ENCODE measurements around the gene DAB1.

Gene DAB1

DNA sequence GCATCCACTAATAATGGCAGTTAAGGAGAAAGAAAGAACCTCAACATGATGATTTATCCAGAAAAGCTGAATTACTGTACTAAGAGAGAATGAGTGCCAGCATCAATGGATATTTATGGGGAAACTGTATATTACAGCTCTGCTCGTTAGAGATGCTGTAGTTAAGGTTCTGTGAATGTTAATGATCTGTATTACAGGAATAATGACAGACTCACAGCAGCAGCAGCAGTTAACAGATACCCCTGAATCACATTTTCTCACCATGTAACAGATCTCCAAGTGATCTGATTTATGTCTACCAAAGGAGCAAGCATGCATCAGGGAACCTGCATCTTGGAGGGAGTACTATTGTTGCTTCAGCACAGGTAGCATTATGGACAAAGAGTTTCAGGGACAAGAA is 377.4 kb downstream of the DAB1 start:
- DNase-seq (ENCODE audit: extremely low read depth, low read depth), result no peak
- TF ChIP-seq, protein P1, sequence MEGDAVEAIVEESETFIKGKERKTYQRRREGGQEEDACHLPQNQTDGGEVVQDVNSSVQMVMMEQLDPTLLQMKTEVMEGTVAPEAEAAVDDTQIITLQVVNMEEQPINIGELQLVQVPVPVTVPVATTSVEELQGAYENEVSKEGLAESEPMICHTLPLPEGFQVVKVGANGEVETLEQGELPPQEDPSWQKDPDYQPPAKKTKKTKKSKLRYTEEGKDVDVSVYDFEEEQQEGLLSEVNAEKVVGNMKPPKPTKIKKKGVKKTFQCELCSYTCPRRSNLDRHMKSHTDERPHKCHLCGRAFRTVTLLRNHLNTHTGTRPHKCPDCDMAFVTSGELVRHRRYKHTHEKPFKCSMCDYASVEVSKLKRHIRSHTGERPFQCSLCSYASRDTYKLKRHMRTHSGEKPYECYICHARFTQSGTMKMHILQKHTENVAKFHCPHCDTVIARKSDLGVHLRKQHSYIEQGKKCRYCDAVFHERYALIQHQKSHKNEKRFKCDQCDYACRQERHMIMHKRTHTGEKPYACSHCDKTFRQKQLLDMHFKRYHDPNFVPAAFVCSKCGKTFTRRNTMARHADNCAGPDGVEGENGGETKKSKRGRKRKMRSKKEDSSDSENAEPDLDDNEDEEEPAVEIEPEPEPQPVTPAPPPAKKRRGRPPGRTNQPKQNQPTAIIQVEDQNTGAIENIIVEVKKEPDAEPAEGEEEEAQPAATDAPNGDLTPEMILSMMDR (IDR thresholded peaks at IDR 0.05; ENCODE audit: low read depth, low read length), result no peak

DNA sequence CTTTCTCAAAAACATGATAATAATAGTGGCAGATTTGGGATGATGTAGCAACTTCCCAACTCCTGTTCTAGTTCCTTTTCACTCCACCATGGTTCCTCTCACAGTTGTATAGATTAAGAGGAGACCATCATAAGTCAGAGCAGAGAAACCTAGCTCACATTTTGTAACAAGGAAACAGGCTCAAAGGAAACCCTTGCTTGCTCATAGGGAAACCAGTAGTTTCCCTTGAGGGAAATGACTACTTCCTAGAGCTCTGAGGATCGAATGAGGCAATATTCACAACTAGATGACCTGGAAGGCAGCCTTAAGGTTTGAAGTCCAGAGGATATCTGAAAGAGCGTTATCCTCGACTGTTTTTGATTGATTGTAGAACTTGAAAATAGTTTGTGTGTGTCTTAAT is 382.0 kb downstream of the DAB1 start:
- no peak for DNase-seq (ENCODE audit: extremely low read depth, low read depth)
- TF ChIP-seq, protein P1 (IDR thresholded peaks at IDR 0.05; ENCODE audit: low read depth, low read length), result no peak

DNA sequence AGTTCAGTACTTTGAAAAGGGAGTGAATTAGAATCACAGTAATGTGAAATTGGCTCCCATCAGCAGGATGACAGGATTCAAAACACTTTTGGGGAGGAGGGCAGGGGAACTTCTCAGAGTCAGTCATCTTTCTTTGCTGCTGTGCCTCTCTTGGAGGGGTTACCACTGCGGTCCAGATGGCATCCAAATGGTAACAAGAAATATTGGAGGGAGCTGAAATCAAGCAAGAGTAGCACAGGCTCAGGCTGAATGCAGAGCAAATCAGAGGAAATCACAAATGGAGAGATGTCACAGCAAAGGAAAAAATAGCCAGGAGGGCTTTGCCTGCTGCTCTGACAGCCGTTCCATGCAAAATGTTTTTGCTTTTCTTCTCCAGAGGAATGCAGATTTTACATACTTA is 383.0 kb downstream of the DAB1 start:
- TF ChIP-seq, protein P1 (IDR thresholded peaks at IDR 0.05; ENCODE audit: low read depth, low read length), result no peak
- DNase-seq (ENCODE audit: extremely low read depth, low read depth), result no peak

GRCh38 chr1:57036641-57037579 is 386.9 kb downstream of the DAB1 start:
- TF ChIP-seq, protein P1 (IDR thresholded peaks at IDR 0.05; ENCODE audit: low read depth, low read length), result no peak

DNA sequence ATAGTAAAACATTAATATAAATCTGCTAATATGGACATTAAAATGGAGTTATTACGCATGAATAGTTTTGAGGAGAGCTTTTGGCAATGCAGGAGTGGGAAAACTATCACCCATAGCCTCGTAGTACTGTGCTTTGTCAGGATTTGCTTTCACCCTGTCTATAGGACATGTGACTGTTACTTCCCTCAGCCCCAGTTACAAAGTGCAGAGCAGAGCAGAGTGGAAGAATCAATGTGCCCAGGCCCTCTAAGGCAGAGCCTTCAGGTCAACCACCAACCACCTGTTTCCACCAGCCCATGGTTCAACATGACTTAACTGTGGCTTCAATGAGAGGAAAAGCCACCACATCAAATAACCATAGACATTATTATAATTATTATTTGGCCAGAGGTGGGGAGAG is 389.1 kb downstream of the DAB1 start:
- DNase-seq (ENCODE audit: extremely low read depth, low read depth), result no peak
- TF ChIP-seq, protein P1 (IDR thresholded peaks at IDR 0.05; ENCODE audit: low read depth, low read length), result no peak

More at GRCh38 chr1:57036641-57037579, 386.9 kb downstream of the DAB1 start:
- no peak for DNase-seq (ENCODE audit: extremely low read depth, low read depth)

- TF ChIP-seq, protein P1 (IDR thresholded peaks at IDR 0.05; ENCODE audit: low read depth, low read length), result no peak
- DNase-seq (ENCODE audit: extremely low read depth, low read depth), result no peak
These were observed 390.4 kb downstream of the DAB1 start for GRCh38 chr1:57033222-57034001.
